GM12801 (cell line): ENCODE results near the gene SLC25A20.

Source experiments
- TF ChIP-seq, protein P1 (sequence below): IDR thresholded peaks from one replicate; pipeline ENCODE4 v1.5.1; 2011; ENCODE audit warnings: control low read depth; ENCODE audit not compliant: insufficient read length; ENCODE audit errors: extremely low read depth

Gene SLC25A20

DNA sequence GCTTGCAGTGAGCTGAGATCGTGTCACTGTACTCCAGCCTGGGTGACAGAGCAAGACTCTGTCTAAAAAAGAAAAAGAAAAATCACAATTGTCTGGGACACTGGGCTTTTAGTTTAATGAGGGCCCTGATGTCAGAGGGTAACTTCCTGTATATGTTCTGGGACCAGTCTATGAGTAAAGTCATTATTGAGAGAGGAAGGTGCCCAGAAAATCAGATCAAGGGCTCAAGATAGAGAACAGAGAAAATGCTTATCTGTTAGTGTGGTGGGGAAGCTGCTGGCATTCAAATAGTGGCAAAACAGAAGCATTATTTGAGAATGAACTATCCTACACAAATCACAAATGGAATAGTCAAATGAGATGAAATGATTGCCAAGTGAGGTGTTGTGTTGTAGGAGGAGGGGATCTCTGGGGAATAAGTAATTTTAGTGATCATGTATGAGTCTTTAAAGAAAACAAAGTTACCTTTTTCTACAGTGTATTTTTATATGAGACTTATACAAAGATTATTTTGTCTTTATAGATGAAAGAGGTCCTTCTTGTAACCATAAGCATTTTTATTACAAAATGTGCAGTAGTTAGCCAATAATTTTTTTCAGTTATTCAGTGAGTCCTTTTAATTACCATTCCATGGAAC lies 33.4 kb upstream of the SLC25A20 start:
- TF ChIP-seq, protein P1, sequence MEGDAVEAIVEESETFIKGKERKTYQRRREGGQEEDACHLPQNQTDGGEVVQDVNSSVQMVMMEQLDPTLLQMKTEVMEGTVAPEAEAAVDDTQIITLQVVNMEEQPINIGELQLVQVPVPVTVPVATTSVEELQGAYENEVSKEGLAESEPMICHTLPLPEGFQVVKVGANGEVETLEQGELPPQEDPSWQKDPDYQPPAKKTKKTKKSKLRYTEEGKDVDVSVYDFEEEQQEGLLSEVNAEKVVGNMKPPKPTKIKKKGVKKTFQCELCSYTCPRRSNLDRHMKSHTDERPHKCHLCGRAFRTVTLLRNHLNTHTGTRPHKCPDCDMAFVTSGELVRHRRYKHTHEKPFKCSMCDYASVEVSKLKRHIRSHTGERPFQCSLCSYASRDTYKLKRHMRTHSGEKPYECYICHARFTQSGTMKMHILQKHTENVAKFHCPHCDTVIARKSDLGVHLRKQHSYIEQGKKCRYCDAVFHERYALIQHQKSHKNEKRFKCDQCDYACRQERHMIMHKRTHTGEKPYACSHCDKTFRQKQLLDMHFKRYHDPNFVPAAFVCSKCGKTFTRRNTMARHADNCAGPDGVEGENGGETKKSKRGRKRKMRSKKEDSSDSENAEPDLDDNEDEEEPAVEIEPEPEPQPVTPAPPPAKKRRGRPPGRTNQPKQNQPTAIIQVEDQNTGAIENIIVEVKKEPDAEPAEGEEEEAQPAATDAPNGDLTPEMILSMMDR = no peak

DNA sequence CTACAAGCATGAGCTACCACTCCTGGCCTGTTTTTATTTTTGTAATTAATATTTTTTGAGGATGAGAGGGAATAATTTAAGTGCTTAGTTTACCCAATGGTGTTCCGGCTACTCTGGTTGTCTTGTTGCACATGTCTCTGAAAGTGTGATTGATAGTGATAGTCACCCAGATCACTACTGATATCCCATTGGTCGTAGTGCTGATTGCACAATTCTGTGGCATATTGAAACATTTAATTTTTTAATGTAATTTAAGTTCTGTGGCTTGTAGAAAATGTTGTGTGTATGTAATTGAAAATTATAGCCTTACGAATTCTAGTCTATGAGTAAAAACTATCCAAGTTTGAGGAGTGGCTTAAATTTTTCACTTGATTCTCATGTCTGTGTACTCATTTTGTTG lies 31.9 kb upstream of the SLC25A20 start:
- TF ChIP-seq, protein P1 = no peak

DNA sequence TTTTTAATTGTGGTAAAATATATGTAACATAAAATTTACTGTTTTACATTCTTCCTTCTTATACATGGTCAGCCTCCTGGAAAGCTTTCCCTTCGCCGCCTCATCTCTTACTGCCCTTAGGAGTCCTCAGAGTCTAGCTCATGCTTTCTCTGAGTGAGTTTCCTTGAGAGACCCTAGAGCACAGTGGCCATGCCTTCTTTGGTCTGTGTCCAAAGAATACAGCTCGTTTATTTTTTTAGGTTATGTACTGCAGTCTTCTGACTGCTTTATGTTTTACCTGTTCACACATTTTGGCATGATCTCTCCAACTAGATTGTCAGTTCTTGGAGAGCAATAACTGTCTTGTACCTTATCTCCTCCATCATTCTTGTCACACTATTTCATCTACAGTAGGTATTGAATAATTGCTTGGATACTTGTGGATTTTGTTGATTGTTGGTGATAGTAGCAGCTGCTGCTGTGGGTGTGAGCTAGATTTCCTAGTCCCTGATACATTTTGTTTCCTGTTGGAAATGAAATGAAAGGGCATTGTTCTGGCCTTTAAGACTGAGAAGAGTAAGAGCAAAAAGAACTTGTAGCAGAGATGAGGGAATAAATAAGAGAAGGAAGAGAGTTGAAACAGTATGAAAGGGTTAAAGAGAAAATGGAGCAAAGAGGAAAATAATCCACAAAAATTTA lies 30.8 kb upstream of the SLC25A20 start:
- TF ChIP-seq, protein P1 = no peak

DNA sequence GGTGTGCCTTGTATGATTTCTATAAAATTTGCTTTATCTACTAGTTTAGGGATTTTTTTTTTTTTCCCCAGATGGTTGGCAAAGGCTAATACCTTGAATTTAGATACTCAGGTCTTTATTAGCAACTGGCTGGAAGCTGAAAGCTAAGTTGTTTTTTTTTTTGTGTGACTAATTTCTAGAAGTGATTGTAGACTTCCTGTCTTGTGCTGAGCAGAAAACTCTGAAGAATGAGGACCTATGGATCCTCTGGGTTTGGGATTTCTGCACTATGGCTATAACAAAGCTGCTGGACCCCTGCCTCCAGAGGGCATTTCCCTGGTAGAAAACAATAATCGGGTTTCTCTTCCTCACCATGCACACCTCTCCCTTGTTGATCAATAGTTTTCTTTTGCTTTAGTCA lies 30.0 kb upstream of the SLC25A20 start:
- TF ChIP-seq, protein P1 = no peak

DNA sequence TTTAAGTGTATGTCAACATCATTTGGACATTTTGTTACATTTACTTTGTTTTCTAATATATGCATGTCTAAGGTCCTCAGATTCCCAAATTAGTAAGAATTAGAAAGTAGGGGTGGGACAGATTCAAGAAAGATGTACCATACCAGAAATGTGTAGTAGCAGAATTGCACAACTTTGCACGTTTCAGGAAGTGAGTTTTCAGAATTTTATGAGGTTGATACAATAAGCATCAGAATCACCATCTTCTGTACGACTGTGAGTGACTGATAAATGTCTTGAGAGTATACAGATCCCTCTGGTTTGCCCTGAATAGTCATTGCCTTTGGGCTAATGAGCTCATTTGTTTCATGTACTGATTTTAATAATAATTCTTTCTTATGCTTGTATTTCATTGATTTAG lies 29.2 kb upstream of the SLC25A20 start:
- TF ChIP-seq, protein P1 = no peak

DNA sequence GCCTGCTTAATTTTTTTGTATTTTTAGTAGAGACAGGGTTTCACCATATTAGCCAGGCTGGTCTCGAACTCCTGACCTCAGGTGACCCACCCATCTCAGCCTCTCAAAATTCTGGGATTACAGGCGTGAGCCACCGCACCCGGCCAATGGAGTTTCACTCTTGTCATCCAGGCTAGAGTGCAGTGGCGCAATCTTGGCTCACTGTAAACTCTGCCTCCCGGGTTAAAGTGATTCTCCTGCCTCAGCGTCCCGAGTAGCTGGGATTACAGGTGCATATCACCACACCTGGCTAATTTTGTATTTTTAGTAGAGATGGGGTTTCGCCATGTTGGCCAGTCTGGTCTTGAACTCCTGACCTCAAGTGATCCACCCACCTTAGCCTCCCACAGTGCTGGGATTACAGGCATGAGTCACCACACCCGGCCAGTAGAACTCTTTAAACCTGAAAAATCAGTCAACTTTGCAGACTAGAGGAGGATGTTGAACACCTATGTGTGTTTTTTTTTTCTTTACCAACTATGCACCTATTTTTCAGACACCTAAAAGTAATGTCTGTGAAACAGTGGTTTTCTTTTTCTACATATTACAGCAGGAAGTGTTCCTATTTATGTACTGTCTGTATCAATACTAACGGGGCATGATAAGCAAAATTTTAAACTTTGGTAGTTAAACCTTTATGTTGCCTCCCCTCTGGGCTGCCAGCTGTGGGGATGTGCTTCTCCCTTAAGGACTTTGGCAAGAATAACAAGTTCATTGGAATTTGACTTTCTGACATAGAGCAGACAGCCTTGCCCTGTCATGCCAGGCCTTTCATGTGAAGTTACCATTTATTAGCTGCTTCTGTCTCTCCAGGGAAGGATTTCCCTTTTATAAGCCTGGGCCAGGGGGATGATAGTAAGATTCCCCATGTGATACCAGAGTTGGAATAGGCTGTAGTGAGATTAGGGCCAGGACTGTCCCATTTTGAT lies 28.0 kb upstream of the SLC25A20 start:
- TF ChIP-seq, protein P1 = no peak
